DOHH2 (cell line): ENCODE data around the gene TMEM272.

Experiments
- EZH2phosphoT487 ChIP-seq: fragments of 200-600 bp; sonication (generic); IDR thresholded peaks from 2 replicates; pipeline ENCODE4 v1.6.1; 2017; ENCODE audit warnings: borderline replicate concordance, mild to moderate bottlenecking, antibody characterized with exemption, low read length, moderate library complexity, mixed read lengths
- TF ChIP-seq, protein P1 (sequence below): fragments of 200-600 bp; sonication (generic); IDR thresholded peaks from one replicate; pipeline ENCODE4 v1.5.1; 2014; ENCODE audit warnings: antibody characterized with exemption, mild to moderate bottlenecking, low read depth, low read length; ENCODE audit not compliant: poor library complexity, severe bottlenecking

DNA sequence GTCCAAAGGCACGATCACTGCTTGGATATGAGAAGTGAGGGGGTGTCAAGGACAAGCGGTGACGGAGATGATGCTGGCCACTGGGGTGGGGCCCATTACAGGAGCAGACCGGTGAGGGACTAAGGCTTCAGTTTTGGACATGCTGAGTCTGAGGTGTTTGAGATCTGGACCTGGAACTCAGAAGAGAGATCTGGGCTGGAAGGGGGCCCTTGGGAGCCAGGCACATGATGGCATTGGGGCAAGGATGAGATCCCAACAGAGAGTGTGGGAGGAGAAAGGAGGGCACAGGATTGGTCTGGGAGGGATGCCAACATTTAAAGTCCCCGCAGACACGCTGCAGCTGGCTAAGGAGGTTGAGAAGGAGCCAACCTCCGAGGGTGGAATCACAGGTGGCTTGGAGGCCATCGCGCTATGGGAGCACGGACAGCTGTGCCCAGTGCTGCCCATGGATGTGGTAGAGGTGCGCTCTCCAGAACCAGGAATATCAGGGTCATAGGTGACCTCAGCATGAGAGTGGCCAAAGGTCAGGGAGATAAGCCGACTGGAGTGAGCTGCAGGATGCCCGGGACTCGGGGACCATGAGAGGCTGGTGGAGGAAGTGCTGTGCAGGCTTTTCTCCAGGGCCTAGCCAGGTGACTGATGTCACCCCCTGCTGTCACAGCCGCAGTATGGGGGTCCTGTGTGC is 62.8 kb downstream of the TMEM272 start:
- TF ChIP-seq, protein P1, sequence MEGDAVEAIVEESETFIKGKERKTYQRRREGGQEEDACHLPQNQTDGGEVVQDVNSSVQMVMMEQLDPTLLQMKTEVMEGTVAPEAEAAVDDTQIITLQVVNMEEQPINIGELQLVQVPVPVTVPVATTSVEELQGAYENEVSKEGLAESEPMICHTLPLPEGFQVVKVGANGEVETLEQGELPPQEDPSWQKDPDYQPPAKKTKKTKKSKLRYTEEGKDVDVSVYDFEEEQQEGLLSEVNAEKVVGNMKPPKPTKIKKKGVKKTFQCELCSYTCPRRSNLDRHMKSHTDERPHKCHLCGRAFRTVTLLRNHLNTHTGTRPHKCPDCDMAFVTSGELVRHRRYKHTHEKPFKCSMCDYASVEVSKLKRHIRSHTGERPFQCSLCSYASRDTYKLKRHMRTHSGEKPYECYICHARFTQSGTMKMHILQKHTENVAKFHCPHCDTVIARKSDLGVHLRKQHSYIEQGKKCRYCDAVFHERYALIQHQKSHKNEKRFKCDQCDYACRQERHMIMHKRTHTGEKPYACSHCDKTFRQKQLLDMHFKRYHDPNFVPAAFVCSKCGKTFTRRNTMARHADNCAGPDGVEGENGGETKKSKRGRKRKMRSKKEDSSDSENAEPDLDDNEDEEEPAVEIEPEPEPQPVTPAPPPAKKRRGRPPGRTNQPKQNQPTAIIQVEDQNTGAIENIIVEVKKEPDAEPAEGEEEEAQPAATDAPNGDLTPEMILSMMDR = no peak
- TF ChIP-seq EZH2phosphoT487 = no peak
